ENCODE measurements around the gene TMCC1.
A peak's percentile ranks its signal among the peaks of the same experiment; 100 is the strongest.

Gene TMCC1

GRCh38 chr3:129606636-129607390 is 286.7 kb downstream of the TMCC1 start, which contains the start of gene PLXND1:
PLXND1 (minus strand) TSS chr3:129606676; CDS start chr3:129606639, 37 bp downstream.
- peak within 1 kb of the TSS; percentile 72 for H3K4me3 ChIP-seq (ENCODE audit: low read depth, low read length)
- TF ChIP-seq, protein P1, sequence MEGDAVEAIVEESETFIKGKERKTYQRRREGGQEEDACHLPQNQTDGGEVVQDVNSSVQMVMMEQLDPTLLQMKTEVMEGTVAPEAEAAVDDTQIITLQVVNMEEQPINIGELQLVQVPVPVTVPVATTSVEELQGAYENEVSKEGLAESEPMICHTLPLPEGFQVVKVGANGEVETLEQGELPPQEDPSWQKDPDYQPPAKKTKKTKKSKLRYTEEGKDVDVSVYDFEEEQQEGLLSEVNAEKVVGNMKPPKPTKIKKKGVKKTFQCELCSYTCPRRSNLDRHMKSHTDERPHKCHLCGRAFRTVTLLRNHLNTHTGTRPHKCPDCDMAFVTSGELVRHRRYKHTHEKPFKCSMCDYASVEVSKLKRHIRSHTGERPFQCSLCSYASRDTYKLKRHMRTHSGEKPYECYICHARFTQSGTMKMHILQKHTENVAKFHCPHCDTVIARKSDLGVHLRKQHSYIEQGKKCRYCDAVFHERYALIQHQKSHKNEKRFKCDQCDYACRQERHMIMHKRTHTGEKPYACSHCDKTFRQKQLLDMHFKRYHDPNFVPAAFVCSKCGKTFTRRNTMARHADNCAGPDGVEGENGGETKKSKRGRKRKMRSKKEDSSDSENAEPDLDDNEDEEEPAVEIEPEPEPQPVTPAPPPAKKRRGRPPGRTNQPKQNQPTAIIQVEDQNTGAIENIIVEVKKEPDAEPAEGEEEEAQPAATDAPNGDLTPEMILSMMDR (conservative IDR thresholded peaks at IDR 0.05; ENCODE audit: low read depth, low read length), result no peak
- DNase-seq (ENCODE audit: low read depth), result peak; percentile 71

- peak; percentile 52 for DNase-seq (ENCODE audit: low read depth)
- TF ChIP-seq, protein P1 (conservative IDR thresholded peaks at IDR 0.05; ENCODE audit: low read depth, low read length), result no peak
- peak overlapping the region; percentile 72 for H3K4me3 ChIP-seq (ENCODE audit: low read depth, low read length)
Measured at GRCh38 chr3:129605922-129606635, 287.4 kb downstream of the TMCC1 start.

GRCh38 chr3:129605203-129605921 is 288.1 kb downstream of the TMCC1 start:
- peak overlapping the region; percentile 72 for H3K4me3 ChIP-seq (ENCODE audit: low read depth, low read length)
- DNase-seq (ENCODE audit: low read depth), result peak; percentile 61
- TF ChIP-seq, protein P1 (conservative IDR thresholded peaks at IDR 0.05; ENCODE audit: low read depth, low read length), result no peak

DNA sequence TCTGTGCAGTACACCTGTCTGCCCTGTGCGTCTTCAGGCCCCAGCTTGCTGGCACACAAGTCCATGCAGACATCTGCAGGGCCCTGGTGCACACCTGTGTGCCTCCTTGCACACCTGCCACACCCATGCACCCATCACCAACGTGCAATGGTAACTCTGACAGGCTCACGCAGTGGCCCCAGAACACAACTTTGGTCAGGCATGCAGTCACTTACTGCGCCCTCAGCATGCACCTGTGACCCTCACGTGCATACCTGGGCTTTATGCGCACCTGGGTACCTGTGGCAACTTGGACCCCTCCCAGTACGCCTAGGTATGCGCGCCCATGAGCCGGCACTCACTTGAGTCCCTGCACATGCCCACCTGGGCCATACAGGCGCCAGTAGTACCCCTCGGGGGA is 288.7 kb downstream of the TMCC1 start:
- H3K4me3 ChIP-seq (ENCODE audit: low read depth, low read length), result peak overlapping the region; percentile 72
- DNase-seq (ENCODE audit: low read depth), result no peak
- TF ChIP-seq, protein P1 (conservative IDR thresholded peaks at IDR 0.05; ENCODE audit: low read depth, low read length), result no peak

DNA sequence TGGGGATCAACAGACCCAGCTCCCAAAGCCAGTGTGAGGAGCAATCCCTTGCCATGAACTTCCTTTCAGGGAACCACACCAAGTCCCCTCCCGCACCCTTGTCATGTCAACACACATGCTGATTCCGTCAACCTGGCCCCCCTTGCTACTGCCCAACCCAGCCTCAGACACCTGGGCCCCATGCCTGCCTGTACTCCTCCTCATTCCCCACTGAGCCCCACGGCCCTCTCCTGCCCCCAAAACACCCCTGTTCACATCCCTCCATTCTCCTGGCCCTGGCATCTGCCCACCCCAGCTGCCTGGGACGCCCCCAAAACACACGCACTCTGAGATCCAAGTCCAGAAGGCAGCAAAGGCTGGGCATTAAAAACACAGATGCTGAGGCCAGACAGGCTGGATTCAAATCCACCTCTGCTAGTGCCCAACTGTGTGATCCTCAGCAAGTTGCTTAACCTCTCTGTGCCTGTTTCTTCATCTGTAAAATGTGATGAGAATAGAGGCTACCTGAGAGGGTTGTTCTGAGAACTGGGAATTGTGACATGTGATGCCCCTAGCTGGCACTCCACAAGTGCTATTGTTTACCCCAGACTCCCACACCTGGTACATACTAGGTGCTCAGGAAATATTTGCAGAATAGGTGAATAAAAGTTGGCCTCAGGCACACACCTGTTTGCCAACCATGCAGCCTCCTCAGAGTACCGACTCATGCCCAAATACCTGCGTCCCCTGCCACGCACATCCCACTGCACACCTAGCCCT is 289.3 kb downstream of the TMCC1 start:
- H3K4me3 ChIP-seq (ENCODE audit: low read depth, low read length), result peak overlapping the region; percentile 72
- no peak for DNase-seq (ENCODE audit: low read depth)
- TF ChIP-seq, protein P1 (conservative IDR thresholded peaks at IDR 0.05; ENCODE audit: low read depth, low read length), result no peak

DNA sequence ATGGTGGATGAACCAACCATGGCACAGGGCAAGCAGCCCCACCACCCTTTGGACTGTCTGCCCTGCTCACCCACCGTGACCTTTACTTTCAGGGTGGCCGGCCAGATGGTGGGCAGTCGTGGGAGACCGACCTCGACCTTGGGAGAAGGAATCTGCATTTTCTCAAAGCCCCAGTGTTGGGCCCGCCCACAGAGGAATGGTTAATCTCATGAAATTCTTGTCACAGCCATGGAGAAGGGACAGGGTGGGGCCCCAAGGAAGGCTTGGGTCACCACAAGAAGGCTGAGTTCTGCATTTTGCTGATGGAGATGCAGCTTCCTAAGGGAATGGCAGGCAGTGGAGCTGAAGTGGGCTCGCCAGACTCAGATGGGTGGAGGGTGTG is 290.0 kb downstream of the TMCC1 start:
- no peak for DNase-seq (ENCODE audit: low read depth)
- H3K4me3 ChIP-seq (ENCODE audit: low read depth, low read length), result peak overlapping the region; percentile 72
- TF ChIP-seq, protein P1 (conservative IDR thresholded peaks at IDR 0.05; ENCODE audit: low read depth, low read length), result no peak

Data from choroid plexus epithelial cell (primary cell).